GM13976 (cell line): Measurements from ENCODE around the gene ZNF223.

ENCODE experiments used
- DNase-seq: peaks from one replicate; pipeline ENCODE4 v3.0.0; 2012; ENCODE audit warnings: low spot score
- CTCF ChIP-seq: IDR thresholded peaks from 2 replicates; pipeline ENCODE4 v1.5.1; 2012; ENCODE audit warnings: borderline replicate concordance, mild to moderate bottlenecking; ENCODE audit not compliant: insufficient read depth; ENCODE audit errors: extremely low read depth, missing control alignments, control extremely low read depth
- in situ Hi-C: fragments of 300-500 bp; cut with MboI; formaldehyde crosslinking; loops from one replicate; pipeline ENCODE4 v1.12.0; 2022; ENCODE audit warnings: low sequenced_read_pairs, mixed read lengths, inconsistent platforms; ENCODE audit not compliant: unreplicated experiment

Gene ZNF223

GRCh38 chr19:44032001-44032610 lies 19.7 kb upstream of the ZNF223 start:
- no peak for TF ChIP-seq CTCF
- DNase-seq = no peak
- in situ Hi-C loops = no loop called here

GRCh38 chr19:44042147-44042546 lies 9.7 kb upstream of the ZNF223 start:
- in situ Hi-C loops = no loop called here
- DNase-seq = no peak

GRCh38 chr19:44050740-44051649 lies 841 bp upstream of the ZNF223 start:
- in situ Hi-C loops = no loop called here
- no peak for TF ChIP-seq CTCF
- no peak for DNase-seq

More at GRCh38 chr19:44042147-44042546, 9.7 kb upstream of the ZNF223 start:
- TF ChIP-seq CTCF = no peak

GRCh38 chr19:44055870-44056269 lies 4.0 kb downstream of the ZNF223 start:
- in situ Hi-C loops = no loop called here
- no peak for DNase-seq
- TF ChIP-seq CTCF = no peak

- DNase-seq = no peak
- no peak for TF ChIP-seq CTCF
- in situ Hi-C loops = no loop called here
Observed at GRCh38 chr19:44059229-44059628, 7.4 kb downstream of the ZNF223 start.

GRCh38 chr19:44061038-44061437 lies 9.2 kb downstream of the ZNF223 start:
- in situ Hi-C loops = no loop called here
- no peak for DNase-seq
- TF ChIP-seq CTCF = no peak

- DNase-seq = no peak
- in situ Hi-C loops = no loop called here
- no peak for TF ChIP-seq CTCF
Observed at GRCh38 chr19:44066305-44066704, 14.5 kb downstream of the ZNF223 start.
